HepG2 (cell line): ENCODE measurements around the gene LCK. TPM values are rescaled to one million over a fixed set of nuclear protein-coding genes. Genes with fewer than 3 reads are reported as not detected.

Experiments used
- BCLAF1 ChIP-seq: fragments of 450-650 bp; IDR thresholded peaks from 2 replicates; pipeline ENCODE4 v1.6.1; 2017; ENCODE audit warnings: mild to moderate bottlenecking
- BRD4 ChIP-seq: sonication (generic); formaldehyde crosslinking; IDR thresholded peaks from 2 replicates; pipeline ENCODE4 v1.4.0; 2020; ENCODE audit warnings: missing genetic modification reagents
- CREB1 ChIP-seq, 2 experiments: fragments of 450-650 bp in 1 of 2; IDR thresholded peaks; 2 replicates each; pipeline ENCODE4 v1.6.1; 2016 to 2017; ENCODE audit warnings: control low read depth in 1 of 2, mild to moderate bottlenecking in 1 of 2, missing compliant biosample characterization in 1 of 2, missing genetic modification characterization in 1 of 2
- CSRNP1 ChIP-seq: sonication (generic); formaldehyde crosslinking; IDR thresholded peaks from 2 replicates; pipeline ENCODE4 v1.8.1; 2023; ENCODE audit warnings: mild to moderate bottlenecking, missing genetic modification reagents
- HNRNPLL ChIP-seq: fragments of 200-400 bp; formaldehyde crosslinking; IDR thresholded peaks from 2 replicates; pipeline ENCODE4 v1.6.1; 2017; ENCODE audit warnings: mild to moderate bottlenecking, low read depth, low read length; ENCODE audit not compliant: poor library complexity, severe bottlenecking
- HOMEZ ChIP-seq: IDR thresholded peaks from 2 replicates; pipeline ENCODE4 v1.6.1; 2016; ENCODE audit warnings: low read depth
- RAD21 ChIP-seq: fragments of 450-650 bp; formaldehyde crosslinking; IDR thresholded peaks from 2 replicates; pipeline ENCODE4 v1.5.0; 2020; ENCODE audit warnings: mild to moderate bottlenecking
- ZBTB8A ChIP-seq: sonication (generic); formaldehyde crosslinking; IDR thresholded peaks from 2 replicates; pipeline ENCODE4 v1.4.0; 2020; ENCODE audit warnings: mild to moderate bottlenecking, low read depth, missing genetic modification reagents, borderline replicate concordance
- ZFAT ChIP-seq: sonication (generic); formaldehyde crosslinking; conservative IDR thresholded peaks from 2 replicates; pipeline ENCODE4 v1.8.1; 2023; ENCODE audit warnings: missing genetic modification reagents, inconsistent platforms
- ZNF501 ChIP-seq: sonication (generic); formaldehyde crosslinking; IDR thresholded peaks from 2 replicates; pipeline ENCODE4 v1.5.1; 2020; ENCODE audit warnings: mild to moderate bottlenecking, moderate library complexity, missing genetic modification reagents
- ZNF75D ChIP-seq: sonication (generic); formaldehyde crosslinking; IDR thresholded peaks from 2 replicates; pipeline ENCODE4 v1.8.1; 2023; ENCODE audit warnings: missing genetic modification reagents, mild to moderate bottlenecking, borderline replicate concordance
- ZNF891 ChIP-seq: sonication (generic); formaldehyde crosslinking; IDR thresholded peaks from 2 replicates; pipeline ENCODE4 v1.5.0; 2020; ENCODE audit warnings: mild to moderate bottlenecking, missing genetic modification reagents
- polyA plus RNA-seq, 8 experiments: library from polyadenylated mRNA; depleted of rRNA in 3 of 8; stranded (reverse) in 7 of 8; unstranded in 1 of 8; fragments of >200 nt; fragmentation: Illumina TruSeq in 4 of 8; extraction: Trizol in 4 of 8; gene quantifications; 2 replicates each; pipeline versions ENCODE4 v1.2.1 to v1.2.3, GENCODE V29; 2011 to 2016; ENCODE audit warnings: low read depth in 4 of 8, missing spikeins in 1 of 8, mixed read lengths in 1 of 8; ENCODE audit not compliant: insufficient read depth in 1 of 8
- total RNA-seq, 5 experiments: library from RNA; depleted of rRNA; stranded (reverse); fragments of >200 nt; fragmentation: Illumina TruSeq; extraction: Trizol; gene quantifications; 2 replicates each; pipeline ENCODE4 v1.2.3, GENCODE V29; 2016; ENCODE audit warnings: low read depth in 1 of 5
- TF ChIP-seq, protein P1 (sequence below): sonication (generic); formaldehyde crosslinking; IDR thresholded peaks from 2 replicates; pipeline ENCODE4 v1.5.1; 2020; ENCODE audit warnings: missing genetic modification reagents, mild to moderate bottlenecking, borderline replicate concordance
- TF ChIP-seq, protein P2 (sequence below): sonication (generic); formaldehyde crosslinking; IDR thresholded peaks from 2 replicates; pipeline ENCODE4 v1.4.0; 2020; ENCODE audit warnings: missing genetic modification reagents
- TF ChIP-seq, protein P3 (sequence below): sonication (generic); formaldehyde crosslinking; conservative IDR thresholded peaks from 2 replicates; pipeline ENCODE4 v1.5.0; 2020; ENCODE audit warnings: missing genetic modification reagents

The LCK gene
- total and polyA plus RNA-seq, 2 of the 13 experiments (the other 11 are each of a cell fraction or from before 2014, with no cell fraction given) = 0.93 to 1.8 TPM

DNA sequence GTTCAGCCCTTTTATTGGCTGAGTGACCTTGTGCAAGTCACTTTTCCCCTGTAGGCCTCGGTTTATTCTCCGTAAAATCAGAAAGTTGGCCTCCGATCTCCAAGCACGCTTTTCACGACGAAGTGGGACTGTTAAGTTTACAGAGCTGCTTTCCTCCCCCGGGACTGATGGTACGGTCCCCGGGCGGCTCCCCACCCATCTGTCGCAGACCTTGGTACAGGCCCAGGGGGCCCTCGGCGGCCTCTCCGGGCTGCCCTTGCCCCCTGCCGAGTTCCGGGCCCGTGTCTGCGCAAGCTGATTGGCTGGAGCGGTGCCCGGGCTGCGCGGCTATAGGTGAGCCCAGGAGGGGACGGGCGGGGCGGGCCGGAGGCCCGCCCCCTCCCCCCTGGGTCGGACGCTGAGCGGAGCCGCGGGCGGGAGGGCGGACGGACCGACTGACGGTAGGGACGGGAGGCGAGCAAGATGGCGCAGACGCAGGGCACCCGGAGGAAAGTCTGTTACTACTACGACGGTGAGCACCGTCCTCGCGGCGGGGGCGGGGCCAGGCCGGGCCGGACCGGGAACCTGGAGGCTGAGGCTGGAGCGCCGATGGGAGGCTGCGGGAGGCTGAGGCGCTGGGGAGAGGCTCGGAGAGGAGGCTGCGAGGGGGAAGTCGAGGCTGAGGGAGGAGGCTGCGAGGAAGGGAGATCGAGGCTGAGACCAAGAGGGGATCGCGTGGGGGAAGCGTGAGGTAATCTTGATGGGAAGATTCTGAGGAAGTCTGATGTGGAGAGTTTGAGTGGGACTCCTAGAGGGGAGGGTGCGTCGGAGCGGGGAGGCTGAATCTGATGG is 40.9 kb downstream of the LCK start, which contains the start of gene HDAC1 (continued):
- TF ChIP-seq, protein P1, sequence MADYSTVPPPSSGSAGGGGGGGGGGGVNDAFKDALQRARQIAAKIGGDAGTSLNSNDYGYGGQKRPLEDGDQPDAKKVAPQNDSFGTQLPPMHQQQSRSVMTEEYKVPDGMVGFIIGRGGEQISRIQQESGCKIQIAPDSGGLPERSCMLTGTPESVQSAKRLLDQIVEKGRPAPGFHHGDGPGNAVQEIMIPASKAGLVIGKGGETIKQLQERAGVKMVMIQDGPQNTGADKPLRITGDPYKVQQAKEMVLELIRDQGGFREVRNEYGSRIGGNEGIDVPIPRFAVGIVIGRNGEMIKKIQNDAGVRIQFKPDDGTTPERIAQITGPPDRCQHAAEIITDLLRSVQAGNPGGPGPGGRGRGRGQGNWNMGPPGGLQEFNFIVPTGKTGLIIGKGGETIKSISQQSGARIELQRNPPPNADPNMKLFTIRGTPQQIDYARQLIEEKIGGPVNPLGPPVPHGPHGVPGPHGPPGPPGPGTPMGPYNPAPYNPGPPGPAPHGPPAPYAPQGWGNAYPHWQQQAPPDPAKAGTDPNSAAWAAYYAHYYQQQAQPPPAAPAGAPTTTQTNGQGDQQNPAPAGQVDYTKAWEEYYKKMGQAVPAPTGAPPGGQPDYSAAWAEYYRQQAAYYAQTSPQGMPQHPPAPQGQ (CRISPR knock-in tag) = no peak
- no peak for TF ChIP-seq ZBTB8A (CRISPR knock-in tag)
- TF ChIP-seq, protein P2, sequence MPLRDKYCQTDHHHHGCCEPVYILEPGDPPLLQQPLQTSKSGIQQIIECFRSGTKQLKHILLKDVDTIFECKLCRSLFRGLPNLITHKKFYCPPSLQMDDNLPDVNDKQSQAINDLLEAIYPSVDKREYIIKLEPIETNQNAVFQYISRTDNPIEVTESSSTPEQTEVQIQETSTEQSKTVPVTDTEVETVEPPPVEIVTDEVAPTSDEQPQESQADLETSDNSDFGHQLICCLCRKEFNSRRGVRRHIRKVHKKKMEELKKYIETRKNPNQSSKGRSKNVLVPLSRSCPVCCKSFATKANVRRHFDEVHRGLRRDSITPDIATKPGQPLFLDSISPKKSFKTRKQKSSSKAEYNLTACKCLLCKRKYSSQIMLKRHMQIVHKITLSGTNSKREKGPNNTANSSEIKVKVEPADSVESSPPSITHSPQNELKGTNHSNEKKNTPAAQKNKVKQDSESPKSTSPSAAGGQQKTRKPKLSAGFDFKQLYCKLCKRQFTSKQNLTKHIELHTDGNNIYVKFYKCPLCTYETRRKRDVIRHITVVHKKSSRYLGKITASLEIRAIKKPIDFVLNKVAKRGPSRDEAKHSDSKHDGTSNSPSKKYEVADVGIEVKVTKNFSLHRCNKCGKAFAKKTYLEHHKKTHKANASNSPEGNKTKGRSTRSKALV (CRISPR knock-in tag) = no peak; the same call in 1 of the 2 replicates
- peak; percentile 77 for TF ChIP-seq HNRNPLL
- TF ChIP-seq HOMEZ (CRISPR knock-in tag) = 0 out of 2 replicates have a peak, but pooled peaks have one; percentile 51
- 0 out of 2 replicates have a peak, but pooled peaks have one; percentile 20 for TF ChIP-seq ZNF501 (CRISPR knock-in tag)
- TF ChIP-seq ZNF75D (CRISPR knock-in tag) = no peak
- TF ChIP-seq ZNF891 (CRISPR knock-in tag) = no peak
- TF ChIP-seq, protein P3, sequence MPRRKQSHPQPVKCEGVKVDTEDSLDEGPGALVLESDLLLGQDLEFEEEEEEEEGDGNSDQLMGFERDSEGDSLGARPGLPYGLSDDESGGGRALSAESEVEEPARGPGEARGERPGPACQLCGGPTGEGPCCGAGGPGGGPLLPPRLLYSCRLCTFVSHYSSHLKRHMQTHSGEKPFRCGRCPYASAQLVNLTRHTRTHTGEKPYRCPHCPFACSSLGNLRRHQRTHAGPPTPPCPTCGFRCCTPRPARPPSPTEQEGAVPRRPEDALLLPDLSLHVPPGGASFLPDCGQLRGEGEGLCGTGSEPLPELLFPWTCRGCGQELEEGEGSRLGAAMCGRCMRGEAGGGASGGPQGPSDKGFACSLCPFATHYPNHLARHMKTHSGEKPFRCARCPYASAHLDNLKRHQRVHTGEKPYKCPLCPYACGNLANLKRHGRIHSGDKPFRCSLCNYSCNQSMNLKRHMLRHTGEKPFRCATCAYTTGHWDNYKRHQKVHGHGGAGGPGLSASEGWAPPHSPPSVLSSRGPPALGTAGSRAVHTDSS = no peak
- 0 out of 2 replicates have a peak, but pooled peaks have one; percentile 49 for TF ChIP-seq CSRNP1 (CRISPR knock-in tag)
- no peak for TF ChIP-seq BCLAF1
- TF ChIP-seq BRD4 (CRISPR knock-in tag) = peak; percentile 89
- 0 out of 2 replicates have a peak, but pooled peaks have one; percentile 10 for TF ChIP-seq RAD21
- TF ChIP-seq CREB1 (IDR thresholded peaks at IDR 0.05) = no peak
- TF ChIP-seq CREB1 (CRISPR knock-in tag; IDR thresholded peaks at IDR 0.05) = peak; percentile 62
- 0 out of 2 replicates have a peak, but pooled peaks have one; percentile 44 for TF ChIP-seq ZFAT
